Left lung (tissue), 14 donors: Measurements from ENCODE around the gene HUNK. TPM values are rescaled to one million over a fixed set of nuclear protein-coding genes. Genes with fewer than 3 reads are reported as not detected.
A peak's percentile ranks its signal among the peaks of the same experiment; 100 is the strongest.

Source experiments
- ATAC-seq: fragments of 200-7000 bp; cut with Tn5 transposase; one replicate; pipeline ENCODE4 v1.9.1; 2020; ENCODE audit warnings: moderate library complexity
- DNase-seq, 4 donors: peaks; one replicate each; pipeline ENCODE4 v3.0.0-alpha.2; 2013 to 2020
- H3K27ac ChIP-seq, 2 donors: fragments of 200-600 bp; sonication (generic) in 1 of 2; one replicate each; pipeline versions ENCODE4 v1.5.0 to v1.8.0; 2020 to 2021
- H3K27me3 ChIP-seq, 2 donors: fragments of 200-600 bp; sonication (generic) in 1 of 2; one replicate each; pipeline versions ENCODE4 v1.5.0 to v1.8.0; 2020 to 2021
- H3K36me3 ChIP-seq, 2 donors: fragments of 200-600 bp; sonication (generic) in 1 of 2; one replicate each; pipeline versions ENCODE4 v1.5.0 to v1.8.0; 2020 to 2021
- H3K4me1 ChIP-seq, 2 donors: fragments of 200-600 bp; one replicate each; pipeline ENCODE4 v1.8.0; 2021
- H3K4me3 ChIP-seq, 2 donors: fragments of 200-600 bp; sonication (generic) in 1 of 2; one replicate each; pipeline versions ENCODE4 v1.5.0 to v1.8.0; 2020 to 2021; ENCODE audit warnings: mild to moderate bottlenecking in 1 of 2
- H3K9me3 ChIP-seq, 2 donors: fragments of 200-600 bp; sonication (generic) in 1 of 2; one replicate each; pipeline versions ENCODE4 v1.5.0 to v1.8.0; 2020 to 2021
- CTCF ChIP-seq, 2 donors: fragments of 200-600 bp; sonication (generic) in 1 of 2; IDR thresholded peaks; one replicate each; pipeline versions ENCODE4 v1.5.0 to v1.8.0; 2021; ENCODE audit warnings: antibody characterized with exemption in 2 of 2
- intact Hi-C, 2 donors: fragments of 100-400 bp; cut with DNase I; formaldehyde crosslinking; loops; one replicate each; pipeline versions ENCODE4 v1.11.2 to v1.14.2; 2022
- long read RNA-seq, 12 donors: library from polyadenylated mRNA in 2 of 12; unstranded in 2 of 12; transcript quantifications; one replicate each; pipeline ENCODE4 v2.0.0 and lab custom pipeline, GENCODE V29; 2019 to 2026
- polyA plus RNA-seq, 6 donors: library from polyadenylated mRNA; unstranded; fragments of 120-200 nt; gene quantifications; one replicate each; pipeline ENCODE4 v1.2.1, GENCODE V29; 2013; ENCODE audit not compliant: insufficient read length in 6 of 6
- total RNA-seq, 2 donors: library from RNA; stranded (reverse); fragmentation: NEBNext Ultra II Directional; extraction: Animal tissue kit (Norgen Biotek cat#: 25700); gene quantifications; one replicate each; pipeline ENCODE4 v1.2.1, GENCODE V29; 2021
- donor health status: DM: no; HTN: yes; CAD: no.
- donor health status: DM: no; HTN: no; CAD: no.

The HUNK gene
- total RNA-seq (1 to 10 TPM; 2.9 to 6.1 TPM), polyA plus RNA-seq (1 to 10 TPM; 5.3 to 7.4 (median 6.1) TPM)
- long read RNA-seq, donor 1, full-length matches to known transcripts, result 1 of 1 reads
- long read RNA-seq, donor 1, partial matches to known transcripts, result 0 of 1 reads
- long read RNA-seq, donor 1, other reads (novel, unspliced or antisense), result 0 of 1 reads
- long read RNA-seq, donor 2, result 0 reads
- long read RNA-seq, donor 3, result 0 reads
- long read RNA-seq, donor 4, partial matches to known transcripts, result 0 of 2 reads
- long read RNA-seq, donor 4, other reads (novel, unspliced or antisense), result 2 of 2 reads
- long read RNA-seq, donor 5, full-length matches to known transcripts, result 1 of 1 reads
- long read RNA-seq, donor 5, partial matches to known transcripts, result 0 of 1 reads
- long read RNA-seq, donor 5, other reads (novel, unspliced or antisense), result 0 of 1 reads
- long read RNA-seq, donor 6, result 0 reads
- long read RNA-seq, donor 7, result 0 reads
- long read RNA-seq, donor 8, result 0 reads
- long read RNA-seq, donor 9, result 0 reads
- long read RNA-seq, donor 10, result 0 reads
- long read RNA-seq, donor 11, result 0 reads
- long read RNA-seq, donor 12, result 0 reads

GRCh38 chr21:31872452-31873274 is at the start of gene HUNK:
Gene HUNK (plus strand): TSS chr21:31873020. CDS start chr21:31873675, 655 bp downstream.
- intact Hi-C loops, result loop anchor here in 1 of 2 donors (5.0 kb wide), 1 partner anchor 385 kb away; no protein-coding TSS in a partner anchor
- H3K27ac ChIP-seq, result peak within 1 kb of the TSS in 1 of 2 donors; percentile 56
- peak; percentile 85 for ATAC-seq

GRCh38 chr21:31829736-31830472 is 42.9 kb upstream of the HUNK start:
- Histone ChIP-seq H3K27me3 (no peaks in the 10 kb centered on the region), H3K36me3 (no peaks in the 10 kb centered on the region), H3K9me3 (no peaks in the 10 kb centered on the region), H3K4me3 (no peak overlapping the region), H3K4me1 (no peaks in the 10 kb centered on the region), H3K27ac (no peak overlapping the region)
- ATAC-seq (no peak), DNase-seq (peak in 2 of 4 donors; percentile 13 to 20)
- intact Hi-C loops, result no loop called here
- no peak for TF ChIP-seq CTCF (IDR thresholded peaks at IDR 0.05)

More at GRCh38 chr21:31872452-31873274, at the start of gene HUNK:
- Histone ChIP-seq H3K4me3 (peak within 1 kb of the TSS; percentile 44 to 48), H3K27me3 (peaks cover 14 to 82% of the 10 kb centered on the region in 2 donors), H3K9me3 (no peaks in the 10 kb centered on the region), H3K4me1 (peaks cover 0 to 21% of the 10 kb centered on the region in 2 donors), H3K36me3 (no peaks in the 10 kb centered on the region)
- no peak for TF ChIP-seq CTCF (IDR thresholded peaks at IDR 0.05)
- peak; percentile 56 to 81 (median 62) for DNase-seq

- Histone ChIP-seq H3K4me3 (no peak overlapping the region), H3K36me3 (no peaks in the 10 kb centered on the region), H3K27me3 (no peaks in the 10 kb centered on the region), H3K27ac (no peak overlapping the region), H3K4me1 (no peaks in the 10 kb centered on the region), H3K9me3 (no peaks in the 10 kb centered on the region)
- ATAC-seq (no peak), DNase-seq (no peak)
- intact Hi-C loops, result no loop called here
- TF ChIP-seq CTCF (IDR thresholded peaks at IDR 0.05), result no peak
Observed at GRCh38 chr21:31830701-31831100, 42.1 kb upstream of the HUNK start.

GRCh38 chr21:31837041-31837440 is 35.8 kb upstream of the HUNK start:
- TF ChIP-seq CTCF (IDR thresholded peaks at IDR 0.05), result no peak
- ATAC-seq (no peak), DNase-seq (no peak)
- Histone ChIP-seq H3K4me3 (no peak overlapping the region), H3K9me3 (no peaks in the 10 kb centered on the region), H3K36me3 (no peaks in the 10 kb centered on the region), H3K27me3 (no peaks in the 10 kb centered on the region), H3K4me1 (no peaks in the 10 kb centered on the region), H3K27ac (no peak overlapping the region)
- intact Hi-C loops, result no loop called here
